H9 (cell line): ENCODE measurements around the gene RPA1. TPM values are rescaled to one million over a fixed set of nuclear protein-coding genes. Genes with fewer than 3 reads are reported as not detected.

ENCODE experiments used
- DNase-seq: peaks from one replicate; pipeline ENCODE4 v3.0.0-alpha.2; 2017
- H2AFZ ChIP-seq: one replicate; pipeline ENCODE4 v1.6.1; 2013; ENCODE audit warnings: mild to moderate bottlenecking, low read length, control low read depth, moderate library complexity
- H2AK5ac ChIP-seq: 2 replicates; pipeline ENCODE4 v1.6.1; 2013; ENCODE audit warnings: low read length, control low read depth, mixed read lengths; ENCODE audit not compliant: insufficient read length
- H2BK120ac ChIP-seq: one replicate; pipeline ENCODE4 v1.6.1; 2013; ENCODE audit warnings: low read depth, mild to moderate bottlenecking, low read length, control low read depth, inconsistent platforms; ENCODE audit not compliant: poor library complexity, severe bottlenecking
- H2BK12ac ChIP-seq: 2 replicates; pipeline ENCODE4 v1.6.1; 2013; ENCODE audit warnings: low read length, control low read depth, mixed read lengths, low read depth; ENCODE audit not compliant: insufficient read length
- H2BK15ac ChIP-seq: 2 replicates; pipeline ENCODE4 v1.6.1; 2013; ENCODE audit warnings: low read depth, low read length, control low read depth
- H2BK20ac ChIP-seq: one replicate; pipeline ENCODE4 v1.6.1; 2013; ENCODE audit warnings: low read depth, mild to moderate bottlenecking, low read length, control low read depth, inconsistent platforms; ENCODE audit not compliant: poor library complexity, severe bottlenecking
- H2BK5ac ChIP-seq: 2 replicates; pipeline ENCODE4 v1.6.1; 2013; ENCODE audit warnings: low read length, control low read depth, mixed read lengths; ENCODE audit not compliant: insufficient read length
- H3K14ac ChIP-seq: 2 replicates; pipeline ENCODE4 v1.6.1; 2013; ENCODE audit warnings: low read length, control low read depth; ENCODE audit not compliant: insufficient read depth
- H3K18ac ChIP-seq: 2 replicates; pipeline ENCODE4 v1.6.1; 2013; ENCODE audit warnings: low read depth, mild to moderate bottlenecking, mixed read lengths, low read length, control low read depth; ENCODE audit not compliant: insufficient read length
- H3K23ac ChIP-seq: 2 replicates; pipeline ENCODE4 v1.6.1; 2013; ENCODE audit warnings: low read length, control low read depth, mixed read lengths, low read depth; ENCODE audit not compliant: insufficient read length
- H3K23me2 ChIP-seq: 2 replicates; pipeline ENCODE4 v1.6.1; 2013; ENCODE audit warnings: low read depth, mild to moderate bottlenecking, mixed read lengths, low read length, control low read depth; ENCODE audit not compliant: insufficient read length, poor library complexity, severe bottlenecking
- H3K27ac ChIP-seq: 2 replicates; pipeline ENCODE4 v1.5.1; 2013; ENCODE audit warnings: low read length, control low read depth, mixed read lengths, low read depth; ENCODE audit not compliant: insufficient read length
- H3K27me3 ChIP-seq: 2 replicates; pipeline ENCODE4 v1.6.1; 2013; ENCODE audit warnings: low read length, control low read depth, inconsistent platforms; ENCODE audit not compliant: insufficient read depth
- H3K4ac ChIP-seq: 2 replicates; pipeline ENCODE4 v1.6.1; 2013; ENCODE audit warnings: low read depth, mild to moderate bottlenecking, control low read depth, inconsistent platforms, low read length, moderate library complexity
- H3K4me1 ChIP-seq: 2 replicates; pipeline ENCODE4 v1.6.1; 2013; ENCODE audit warnings: low read length, control low read depth, inconsistent platforms; ENCODE audit not compliant: insufficient read depth
- H3K4me2 ChIP-seq: 2 replicates; pipeline ENCODE4 v1.6.1; 2013; ENCODE audit warnings: low read length, control low read depth, mixed read lengths; ENCODE audit not compliant: insufficient read length, insufficient read depth
- H3K56ac ChIP-seq: 2 replicates; pipeline ENCODE4 v1.6.1; 2013; ENCODE audit warnings: low read depth, mild to moderate bottlenecking, mixed read lengths, low read length, control low read depth; ENCODE audit not compliant: insufficient read length
- H3K79me1 ChIP-seq: 2 replicates; pipeline ENCODE4 v1.6.1; 2013; ENCODE audit warnings: low read depth, mild to moderate bottlenecking, moderate library complexity, low read length, control low read depth, inconsistent platforms; ENCODE audit not compliant: insufficient read depth, poor library complexity, severe bottlenecking
- H3K79me2 ChIP-seq: 2 replicates; pipeline ENCODE4 v1.6.1; 2013; ENCODE audit warnings: low read length, control low read depth, inconsistent platforms; ENCODE audit not compliant: insufficient read depth
- H3K9ac ChIP-seq: 2 replicates; pipeline ENCODE4 v1.6.1; 2013; ENCODE audit warnings: low read length, control low read depth, mixed read lengths; ENCODE audit not compliant: insufficient read length; ENCODE audit errors: extremely low read depth
- H3K9me3 ChIP-seq: one replicate; pipeline ENCODE4 v1.6.1; 2013; ENCODE audit warnings: low read depth, low read length, inconsistent platforms; ENCODE audit not compliant: control insufficient read depth
- H3T11ph ChIP-seq: one replicate; pipeline ENCODE4 v1.6.1; 2013; ENCODE audit warnings: mild to moderate bottlenecking, low read length, control low read depth, inconsistent platforms
- H4K20me1 ChIP-seq: one replicate; pipeline ENCODE4 v1.6.1; 2013; ENCODE audit not compliant: control insufficient read depth, insufficient read length, insufficient read depth
- H4K5ac ChIP-seq: 2 replicates; pipeline ENCODE4 v1.6.1; 2013; ENCODE audit warnings: low read depth, mild to moderate bottlenecking, mixed read lengths, low read length, control low read depth; ENCODE audit not compliant: insufficient read length
- H4K8ac ChIP-seq: replicated peaks from 2 replicates; pipeline ENCODE4 v1.6.1; 2013; ENCODE audit warnings: low read length, control low read depth, mixed read lengths, low read depth; ENCODE audit not compliant: insufficient read length
- H4K91ac ChIP-seq: 2 replicates; pipeline ENCODE4 v1.6.1; 2013; ENCODE audit warnings: low read depth, mild to moderate bottlenecking, moderate library complexity, mixed read lengths, low read length, control low read depth; ENCODE audit not compliant: insufficient read length
- H3K27ac Mint-ChIP-seq, 3 experiments: 2 replicates in 2 of 3; 3 replicates in 1 of 3; pipeline ENCODE4 v1.8.0; 2020 to 2021; ENCODE audit warnings: mixed read lengths in 3 of 3, mild to moderate bottlenecking in 1 of 3, moderate library complexity in 1 of 3
- H3K27me3 Mint-ChIP-seq: 2 replicates; pipeline ENCODE4 v1.8.0; 2021; ENCODE audit warnings: low read depth, mild to moderate bottlenecking, moderate library complexity, mixed read lengths
- H3K36me3 Mint-ChIP-seq, 3 experiments: 2 replicates in 2 of 3; 3 replicates in 1 of 3; pipeline ENCODE4 v1.8.0; 2020 to 2021; ENCODE audit warnings: low read depth in 3 of 3, mixed read lengths in 3 of 3; ENCODE audit not compliant: insufficient read depth in 1 of 3
- H3K4me1 Mint-ChIP-seq, 2 experiments: 2 replicates each; pipeline ENCODE4 v1.8.0; 2020; ENCODE audit warnings: mixed read lengths in 2 of 2
- H3K4me3 Mint-ChIP-seq, 2 experiments: 2 replicates in 1 of 2; 3 replicates in 1 of 2; pipeline ENCODE4 v1.8.0; 2020 to 2021; ENCODE audit warnings: mild to moderate bottlenecking in 2 of 2, mixed read lengths in 2 of 2, moderate library complexity in 1 of 2
- H3K9me3 Mint-ChIP-seq, 2 experiments: 2 replicates in 1 of 2; 3 replicates in 1 of 2; pipeline ENCODE4 v1.8.0; 2020; ENCODE audit warnings: mild to moderate bottlenecking in 2 of 2, mixed read lengths in 2 of 2, moderate library complexity in 1 of 2
- WGBS: extraction: QIAGEN DNeasy Blood & Tissue Kit; methylation state at CpG from one replicate; pipeline ENCODE4 v1.1.7; 2013; ENCODE audit warnings: missing lambda C conversion rate, low lambda C conversion rate, mixed read lengths; ENCODE audit not compliant: insufficient read length; ENCODE audit errors: extremely low coverage; 5-methylcytosine and 5-hydroxymethylcytosine counted together
- total RNA-seq: library from RNA; stranded (reverse); gene quantifications from 2 replicates; pipeline ENCODE4 v1.2.1, GENCODE V29; 2021
- TF ChIP-seq, protein P1 (sequence below): fragments of 200-600 bp; sonication (generic); conservative IDR thresholded peaks from 3 replicates; pipeline ENCODE4 v1.8.0; 2021; ENCODE audit warnings: antibody characterized with exemption, mild to moderate bottlenecking

RPA1 gene
- total RNA-seq, 1 experiment from 2014 or later, result 215 TPM

DNA sequence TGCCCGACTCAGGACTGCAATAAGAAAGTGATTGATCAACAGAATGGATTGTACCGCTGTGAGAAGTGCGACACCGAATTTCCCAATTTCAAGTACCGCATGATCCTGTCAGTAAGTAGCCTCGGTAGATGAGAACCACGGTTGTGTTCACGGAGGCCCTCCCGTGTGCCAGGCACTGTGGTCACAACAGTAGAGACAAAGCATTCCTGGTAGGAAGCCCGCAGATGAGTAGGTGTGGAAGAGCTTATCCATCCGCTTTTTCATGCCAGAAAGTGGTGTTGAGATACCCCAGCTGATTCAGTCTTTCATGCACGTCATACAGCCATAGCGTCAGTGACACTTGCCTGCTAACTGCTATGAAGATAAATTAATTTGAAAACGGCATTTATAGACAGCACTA lies 58.9 kb downstream of the RPA1 start:
- WGBS, result no CpG with 5 or more reads among the region's 14 CpGs
- Histone ChIP-seq H2BK15ac (no peak overlapping the region), H2BK120ac (no peak overlapping the region), H3K27ac (no peak overlapping the region), H2BK20ac (no peak overlapping the region), H3K4ac (no peak overlapping the region), H3K23me2 (no peaks in the 10 kb centered on the region), H3K4me2 (no peak overlapping the region), H4K5ac (no peak overlapping the region), H4K91ac (no peak overlapping the region), H3K79me1 (no peaks in the 10 kb centered on the region), H3K4me1 (no peaks in the 10 kb centered on the region), H3T11ph (no peak overlapping the region), H2AK5ac (no peak overlapping the region), H2BK12ac (no peak overlapping the region), H2AFZ (no peak overlapping the region), H3K9me3 (no peaks in the 10 kb centered on the region), H3K18ac (no peak overlapping the region), H3K27me3 (no peaks in the 10 kb centered on the region), H3K79me2 (no peaks in the 10 kb centered on the region), H4K20me1 (no peaks in the 10 kb centered on the region), H2BK5ac (no peak overlapping the region), H3K56ac (no peak overlapping the region), H4K8ac (no peak overlapping the region), H3K9ac (no peak overlapping the region), H3K23ac (no peak overlapping the region), H3K14ac (no peak overlapping the region)
- TF ChIP-seq, protein P1, sequence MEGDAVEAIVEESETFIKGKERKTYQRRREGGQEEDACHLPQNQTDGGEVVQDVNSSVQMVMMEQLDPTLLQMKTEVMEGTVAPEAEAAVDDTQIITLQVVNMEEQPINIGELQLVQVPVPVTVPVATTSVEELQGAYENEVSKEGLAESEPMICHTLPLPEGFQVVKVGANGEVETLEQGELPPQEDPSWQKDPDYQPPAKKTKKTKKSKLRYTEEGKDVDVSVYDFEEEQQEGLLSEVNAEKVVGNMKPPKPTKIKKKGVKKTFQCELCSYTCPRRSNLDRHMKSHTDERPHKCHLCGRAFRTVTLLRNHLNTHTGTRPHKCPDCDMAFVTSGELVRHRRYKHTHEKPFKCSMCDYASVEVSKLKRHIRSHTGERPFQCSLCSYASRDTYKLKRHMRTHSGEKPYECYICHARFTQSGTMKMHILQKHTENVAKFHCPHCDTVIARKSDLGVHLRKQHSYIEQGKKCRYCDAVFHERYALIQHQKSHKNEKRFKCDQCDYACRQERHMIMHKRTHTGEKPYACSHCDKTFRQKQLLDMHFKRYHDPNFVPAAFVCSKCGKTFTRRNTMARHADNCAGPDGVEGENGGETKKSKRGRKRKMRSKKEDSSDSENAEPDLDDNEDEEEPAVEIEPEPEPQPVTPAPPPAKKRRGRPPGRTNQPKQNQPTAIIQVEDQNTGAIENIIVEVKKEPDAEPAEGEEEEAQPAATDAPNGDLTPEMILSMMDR, result no peak
- no peak overlapping the region for H3K4me3 Mint-ChIP-seq
- no peaks in the 10 kb centered on the region for H3K4me1 Mint-ChIP-seq
- H3K9me3 Mint-ChIP-seq, result no peaks in the 10 kb centered on the region
- no peak for DNase-seq
- H3K27ac Mint-ChIP-seq, result no peak overlapping the region
- peaks cover 41 to 91% (median 77%) of the 10 kb centered on the region in 3 experiments; a peak in 6 of 7 replicates for H3K36me3 Mint-ChIP-seq
- no peaks in the 10 kb centered on the region for H3K27me3 Mint-ChIP-seq
